ENCODE measurements around the gene RGL3. TPM values are rescaled to one million over a fixed set of nuclear protein-coding genes. Genes with fewer than 3 reads are reported as not detected.
A peak's percentile ranks its signal among the peaks of the same experiment; 100 is the strongest.

The RGL3 gene
- total and polyA plus RNA-seq, 9 of the 15 experiments (the other 6 are each of a cell fraction or from before 2014, with no cell fraction given) = 0.12 to 0.61 (median 0.32) TPM; not detected in 4

DNA sequence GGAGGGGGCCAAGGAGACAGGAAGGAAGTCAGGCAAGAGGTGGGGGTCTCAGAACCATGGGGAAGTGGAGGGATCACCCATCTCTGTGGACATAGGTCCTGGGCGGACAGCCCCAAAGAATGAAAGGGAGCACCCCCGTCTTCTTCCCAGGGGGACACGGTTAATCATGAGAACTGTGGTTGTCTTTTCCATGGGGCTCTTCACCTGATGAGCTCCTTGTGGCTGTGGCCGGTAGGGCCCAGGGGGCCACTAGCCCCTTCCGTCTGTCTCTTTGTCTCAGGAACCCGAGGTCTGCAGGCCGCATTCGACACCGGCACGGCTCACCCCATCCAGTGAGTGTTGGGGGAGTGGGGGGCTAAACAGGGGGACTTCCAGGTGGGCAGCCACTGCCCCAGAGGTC is 55.2 kb downstream of the RGL3 start:
- in situ Hi-C loops (cut with MboI) (no loop called here), intact Hi-C loops (cut with micrococcal nuclease) (no loop called here)
- peaks cover 6% of the 10 kb centered on the region; the same call in 1 of the 3 replicates for H3K36me3 ChIP-seq (ENCODE audit: control insufficient read depth, insufficient read depth, low read length)
- H3K4me3 ChIP-seq = no peak overlapping the region
- ATAC-seq = no peak
- FAIRE-seq = no peak
- no TSS peak for BruUV-seq (replicated peaks)
- no peak overlapping the region for H3K9ac ChIP-seq (ENCODE audit: insufficient read depth in 1 of 2, low read depth in 2 of 2, low read length in 2 of 2)
- H4K20me1 ChIP-seq (replicated peaks; ENCODE audit: control insufficient read depth, insufficient read depth, low read length) = no peaks in the 10 kb centered on the region; the same call in 1 of the 2 replicates
- no peak overlapping the region for H3K4me2 ChIP-seq (ENCODE audit: insufficient read depth, low read length)
- CTCF ChIA-PET (ENCODE audit: low intra/inter-chr PET ratio) = no interaction called here
- 83% methylated on average over 10 of the region's 10 CpGs for WGBS (ENCODE audit: insufficient coverage, low coverage, missing lambda C conversion rate)
- DNase-seq (ENCODE audit: extremely low read depth in 1 of 4, low spot score in 3 of 4) = peak in 1 of 4 experiments; percentile 4
- POLR2A ChIA-PET = interaction anchor here (4.4 kb wide), 1 partner anchor 11 kb away, joined by 36 read pairs; the partner anchor contains the start of gene SWSAP1
- no peaks in the 10 kb centered on the region for H3K27me3 ChIP-seq (ENCODE audit: control insufficient read depth in 2 of 2, insufficient read depth in 2 of 2, low read length in 2 of 2)
- H3K27ac ChIP-seq (ENCODE audit: extremely low read depth, low read depth, low read length) = no peak overlapping the region
- no peaks in the 10 kb centered on the region for H3K9me3 ChIP-seq (replicated peaks; ENCODE audit: control insufficient read depth, insufficient read depth, low read depth, low read length)
- H2AFZ ChIP-seq (ENCODE audit: low read depth, low read length) = no peak overlapping the region
- H3K4me1 ChIP-seq (replicated peaks in 1 of 2; ENCODE audit: control insufficient read depth in 2 of 2, insufficient read depth in 2 of 2, low read length in 2 of 2) = peaks cover 10 to 36% of the 10 kb centered on the region in 2 experiments; a peak in 4 of 5 replicates
- H3K9me1 ChIP-seq (ENCODE audit: control insufficient read depth, insufficient read depth, low read length) = peaks cover 4% of the 10 kb centered on the region
- no peaks in the 10 kb centered on the region for H3K79me2 ChIP-seq (ENCODE audit: control insufficient read depth, insufficient read depth, low read length)
- TF ChIP-seq EP400 (IDR thresholded peaks at IDR 0.05) (no peak), BMI1 (IDR thresholded peaks at IDR 0.05; ENCODE audit: low read length) (no peak), ZNF780A (CRISPR knock-in tag; IDR thresholded peaks at IDR 0.05) (no peak), RBM14 (IDR thresholded peaks at IDR 0.05; ENCODE audit: borderline replicate concordance, insufficient read depth, low read depth, low read length) (no peak), EP300 (IDR thresholded peaks at IDR 0.05; ENCODE audit: low read length) (no peak), NR1H2 (CRISPR knock-in tag; IDR thresholded peaks at IDR 0.05) (no peak)
- TF ChIP-seq, protein P1, sequence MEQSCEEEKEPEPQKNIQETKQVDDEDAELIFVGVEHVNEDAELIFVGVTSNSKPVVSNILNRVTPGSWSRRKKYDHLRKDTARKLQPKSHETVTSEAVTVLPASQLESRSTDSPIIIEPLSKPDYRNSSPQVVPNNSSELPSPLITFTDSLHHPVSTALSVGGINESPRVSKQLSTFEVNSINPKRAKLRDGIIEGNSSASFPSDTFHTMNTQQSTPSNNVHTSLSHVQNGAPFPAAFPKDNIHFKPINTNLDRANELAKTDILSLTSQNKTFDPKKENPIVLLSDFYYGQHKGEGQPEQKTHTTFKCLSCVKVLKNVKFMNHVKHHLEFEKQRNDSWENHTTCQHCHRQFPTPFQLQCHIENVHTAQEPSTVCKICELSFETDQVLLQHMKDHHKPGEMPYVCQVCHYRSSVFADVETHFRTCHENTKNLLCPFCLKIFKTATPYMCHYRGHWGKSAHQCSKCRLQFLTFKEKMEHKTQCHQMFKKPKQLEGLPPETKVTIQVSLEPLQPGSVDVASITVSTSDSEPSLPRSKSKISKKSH (CRISPR knock-in tag; IDR thresholded peaks at IDR 0.05) = no peak
- TF ChIP-seq, protein P2, sequence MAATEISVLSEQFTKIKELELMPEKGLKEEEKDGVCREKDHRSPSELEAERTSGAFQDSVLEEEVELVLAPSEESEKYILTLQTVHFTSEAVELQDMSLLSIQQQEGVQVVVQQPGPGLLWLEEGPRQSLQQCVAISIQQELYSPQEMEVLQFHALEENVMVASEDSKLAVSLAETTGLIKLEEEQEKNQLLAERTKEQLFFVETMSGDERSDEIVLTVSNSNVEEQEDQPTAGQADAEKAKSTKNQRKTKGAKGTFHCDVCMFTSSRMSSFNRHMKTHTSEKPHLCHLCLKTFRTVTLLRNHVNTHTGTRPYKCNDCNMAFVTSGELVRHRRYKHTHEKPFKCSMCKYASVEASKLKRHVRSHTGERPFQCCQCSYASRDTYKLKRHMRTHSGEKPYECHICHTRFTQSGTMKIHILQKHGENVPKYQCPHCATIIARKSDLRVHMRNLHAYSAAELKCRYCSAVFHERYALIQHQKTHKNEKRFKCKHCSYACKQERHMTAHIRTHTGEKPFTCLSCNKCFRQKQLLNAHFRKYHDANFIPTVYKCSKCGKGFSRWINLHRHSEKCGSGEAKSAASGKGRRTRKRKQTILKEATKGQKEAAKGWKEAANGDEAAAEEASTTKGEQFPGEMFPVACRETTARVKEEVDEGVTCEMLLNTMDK (IDR thresholded peaks at IDR 0.05; ENCODE audit: borderline replicate concordance, insufficient read depth, low read depth, low read length, poor library complexity, severe bottlenecking) = no peak
- TF ChIP-seq, protein P3, sequence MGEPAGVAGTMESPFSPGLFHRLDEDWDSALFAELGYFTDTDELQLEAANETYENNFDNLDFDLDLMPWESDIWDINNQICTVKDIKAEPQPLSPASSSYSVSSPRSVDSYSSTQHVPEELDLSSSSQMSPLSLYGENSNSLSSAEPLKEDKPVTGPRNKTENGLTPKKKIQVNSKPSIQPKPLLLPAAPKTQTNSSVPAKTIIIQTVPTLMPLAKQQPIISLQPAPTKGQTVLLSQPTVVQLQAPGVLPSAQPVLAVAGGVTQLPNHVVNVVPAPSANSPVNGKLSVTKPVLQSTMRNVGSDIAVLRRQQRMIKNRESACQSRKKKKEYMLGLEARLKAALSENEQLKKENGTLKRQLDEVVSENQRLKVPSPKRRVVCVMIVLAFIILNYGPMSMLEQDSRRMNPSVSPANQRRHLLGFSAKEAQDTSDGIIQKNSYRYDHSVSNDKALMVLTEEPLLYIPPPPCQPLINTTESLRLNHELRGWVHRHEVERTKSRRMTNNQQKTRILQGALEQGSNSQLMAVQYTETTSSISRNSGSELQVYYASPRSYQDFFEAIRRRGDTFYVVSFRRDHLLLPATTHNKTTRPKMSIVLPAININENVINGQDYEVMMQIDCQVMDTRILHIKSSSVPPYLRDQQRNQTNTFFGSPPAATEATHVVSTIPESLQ (CRISPR knock-in tag; IDR thresholded peaks at IDR 0.05) = no peak
